HG02885 (cell line): ENCODE measurements around the gene HLX.

Experiments used
- ATAC-seq: cut with Tn5 transposase; IDR thresholded peaks from one replicate; pipeline ENCODE4 v1.9.1; 2021; ENCODE audit warnings: mild to moderate bottlenecking; ENCODE audit not compliant: unreplicated experiment, poor library complexity

Gene HLX, protein sequence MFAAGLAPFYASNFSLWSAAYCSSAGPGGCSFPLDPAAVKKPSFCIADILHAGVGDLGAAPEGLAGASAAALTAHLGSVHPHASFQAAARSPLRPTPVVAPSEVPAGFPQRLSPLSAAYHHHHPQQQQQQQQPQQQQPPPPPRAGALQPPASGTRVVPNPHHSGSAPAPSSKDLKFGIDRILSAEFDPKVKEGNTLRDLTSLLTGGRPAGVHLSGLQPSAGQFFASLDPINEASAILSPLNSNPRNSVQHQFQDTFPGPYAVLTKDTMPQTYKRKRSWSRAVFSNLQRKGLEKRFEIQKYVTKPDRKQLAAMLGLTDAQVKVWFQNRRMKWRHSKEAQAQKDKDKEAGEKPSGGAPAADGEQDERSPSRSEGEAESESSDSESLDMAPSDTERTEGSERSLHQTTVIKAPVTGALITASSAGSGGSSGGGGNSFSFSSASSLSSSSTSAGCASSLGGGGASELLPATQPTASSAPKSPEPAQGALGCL

GRCh38 chr1:220879076-220879508 lies at the start of gene HLX:
HLX (plus strand) TSS chr1:220879443; CDS start chr1:220879858, 415 bp downstream.
- ATAC-seq, result peak; percentile 72

DNA sequence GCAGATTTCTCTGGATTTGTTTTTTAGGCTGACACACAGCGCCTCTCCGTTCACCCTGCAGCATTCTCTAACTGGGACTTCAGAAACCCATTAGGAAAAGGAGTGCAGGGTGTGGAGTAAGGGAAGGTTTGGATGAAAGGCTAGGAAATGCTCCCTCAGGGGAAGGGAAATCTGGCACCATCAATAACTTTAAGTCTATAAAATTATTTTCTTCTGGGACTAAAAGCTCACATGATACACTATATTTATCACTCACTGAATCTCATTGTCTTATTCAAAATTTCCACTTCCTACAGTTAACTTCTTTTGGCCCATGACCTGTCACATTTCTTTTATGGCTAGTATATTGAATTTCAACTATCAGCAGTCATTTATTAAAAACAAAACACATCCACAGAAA lies 45.8 kb upstream of the HLX start:
- ATAC-seq, result no peak

- no peak for ATAC-seq
Observed at GRCh38 chr1:220834155-220834870, 44.9 kb upstream of the HLX start.

- ATAC-seq, result no peak
Observed at GRCh38 chr1:220838578-220838977, 40.7 kb upstream of the HLX start.

GRCh38 chr1:220839474-220839873 lies 39.8 kb upstream of the HLX start:
- no peak for ATAC-seq

- no peak for ATAC-seq
Observed at GRCh38 chr1:220841293-220841692, 38.0 kb upstream of the HLX start.

GRCh38 chr1:220843481-220844011 lies 35.7 kb upstream of the HLX start:
- no peak for ATAC-seq

DNA sequence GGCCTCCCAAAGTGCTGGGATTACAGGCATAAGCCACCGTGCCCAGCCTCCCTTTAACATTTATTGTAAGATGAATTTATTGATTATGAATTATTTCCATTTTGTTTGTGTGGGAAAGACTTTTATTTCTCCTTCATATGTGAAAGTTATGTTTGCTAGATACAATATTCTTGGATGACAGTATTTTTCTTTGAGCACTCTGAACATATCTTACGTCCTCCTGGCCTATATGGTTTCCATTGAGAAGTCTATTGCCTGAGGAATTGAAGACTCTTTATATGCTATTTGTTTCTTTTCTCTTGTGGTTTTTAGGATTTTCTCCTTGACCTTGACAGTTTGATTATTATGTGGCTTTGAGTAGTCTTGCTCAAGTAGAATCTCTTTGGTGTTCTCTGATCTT lies 26.8 kb upstream of the HLX start:
- no peak for ATAC-seq

DNA sequence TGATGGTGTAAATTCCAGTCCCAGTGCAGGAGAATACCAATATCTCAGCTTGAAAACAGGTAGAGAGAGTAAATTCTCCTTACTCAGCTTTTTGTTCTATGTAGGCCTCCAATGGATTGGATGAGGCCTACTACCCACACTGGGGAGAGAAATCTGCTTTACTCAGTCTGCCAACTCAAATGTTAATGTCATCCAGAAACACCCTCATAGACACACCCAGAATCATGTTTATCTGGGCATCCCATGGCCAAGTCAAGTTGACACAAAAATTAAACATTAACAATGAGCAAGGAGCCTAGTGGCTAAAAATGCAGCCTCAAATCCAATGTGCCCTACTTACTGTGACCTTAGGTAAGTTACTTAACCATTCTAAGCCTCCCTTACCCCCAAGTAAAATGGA lies 6.9 kb upstream of the HLX start:
- no peak for ATAC-seq

DNA sequence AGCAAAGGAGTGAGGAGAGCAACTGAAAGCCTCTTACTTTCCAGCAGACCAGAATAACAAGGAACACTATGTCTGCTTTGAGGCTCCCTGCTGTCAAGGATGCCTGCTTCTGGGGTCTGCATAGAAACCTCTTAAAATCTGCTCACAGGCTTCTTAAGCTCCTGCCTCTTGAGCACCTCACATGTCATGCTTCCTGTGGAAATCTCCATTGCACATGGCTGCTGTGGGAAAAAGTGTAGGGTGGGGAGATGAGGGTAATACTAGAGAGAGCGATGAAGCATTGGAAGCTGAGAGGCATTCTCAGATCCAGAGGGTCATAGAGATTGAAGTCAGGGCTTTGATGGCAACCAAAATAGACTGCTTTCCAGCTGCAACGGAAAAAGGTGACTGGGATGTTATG lies 6.2 kb upstream of the HLX start:
- no peak for ATAC-seq

GRCh38 chr1:220873868-220874655 lies 5.2 kb upstream of the HLX start:
- peak; percentile 37 for ATAC-seq

- ATAC-seq, result no peak
Observed at GRCh38 chr1:220875260-220875659, 4.0 kb upstream of the HLX start.

- no peak for ATAC-seq
Observed at GRCh38 chr1:220876511-220877376, 2.5 kb upstream of the HLX start.

DNA sequence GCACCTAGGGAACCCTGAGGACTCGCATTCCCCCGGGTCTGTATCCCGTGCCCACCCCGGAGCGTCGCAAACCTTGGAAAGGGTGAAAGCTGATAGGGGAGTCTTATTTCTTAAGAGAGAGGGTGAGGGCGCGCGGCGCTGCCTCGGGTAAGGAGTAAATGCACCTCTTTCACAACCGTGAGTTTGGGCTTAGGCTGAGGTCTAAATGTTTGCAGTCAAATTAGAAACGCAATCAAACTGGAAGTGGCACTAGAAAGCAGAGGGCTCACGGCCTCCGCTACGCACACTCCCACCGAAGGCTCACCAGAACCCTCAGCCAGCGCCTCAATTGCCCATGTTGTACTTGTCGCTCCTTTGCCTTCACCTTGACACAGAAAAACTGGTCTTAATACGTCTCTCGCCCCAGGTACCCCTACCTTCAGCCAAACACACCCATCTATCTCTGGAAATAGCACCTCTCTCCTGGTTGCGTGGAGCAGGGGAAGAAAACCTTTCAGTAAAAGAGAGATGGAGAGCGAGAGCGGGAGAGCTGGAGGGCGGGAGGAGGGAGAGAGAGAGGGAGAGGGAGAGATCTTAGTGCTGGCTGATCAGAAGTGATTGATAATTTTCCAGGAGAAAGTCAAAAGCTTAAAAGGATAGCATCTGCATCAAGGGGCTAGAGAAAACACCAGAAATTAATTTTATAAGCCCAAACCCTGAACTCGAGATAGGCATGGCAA lies 1.7 kb upstream of the HLX start:
- no peak for ATAC-seq

DNA sequence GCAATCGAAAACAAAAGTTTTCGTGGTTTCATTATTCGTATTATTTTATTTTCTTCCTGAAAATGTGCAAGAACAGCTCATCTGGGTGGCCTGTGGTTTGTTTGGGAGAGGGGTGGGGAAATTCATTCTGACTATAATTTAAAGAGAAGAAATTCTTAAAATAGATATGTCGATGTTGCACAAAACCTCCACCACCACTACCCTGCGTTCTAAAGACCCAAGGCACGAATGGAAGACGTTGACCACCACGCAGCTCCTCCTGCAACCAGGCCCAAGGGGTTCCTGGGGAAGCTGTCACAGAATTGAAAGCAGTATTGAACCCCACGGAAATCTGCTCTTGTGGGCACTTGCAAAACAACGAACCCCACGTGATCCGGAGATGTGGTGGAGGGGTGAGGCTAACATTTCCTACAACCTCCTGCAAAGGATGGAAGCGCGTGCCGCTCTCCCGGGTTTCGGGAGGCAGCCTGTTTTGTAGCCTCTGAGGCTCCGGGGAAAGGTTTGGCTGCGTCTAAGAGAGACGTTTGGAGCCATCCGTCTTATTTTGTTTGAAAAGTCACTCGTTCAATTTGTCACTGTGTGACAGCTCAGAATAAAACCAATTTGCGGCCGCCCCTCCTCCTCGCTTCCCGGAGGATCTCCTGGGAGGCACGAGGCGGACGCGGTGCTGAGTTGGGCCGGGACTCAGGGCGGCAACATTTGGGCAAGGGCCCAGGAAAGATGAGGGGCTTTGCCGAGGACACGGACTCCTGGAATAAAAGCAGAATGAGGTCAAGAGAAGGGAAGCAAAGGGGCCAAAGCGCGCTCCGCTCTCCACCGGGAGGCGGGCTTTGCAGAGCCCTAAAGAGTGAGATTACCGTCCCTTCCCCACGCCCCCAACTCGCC lies 810 bp upstream of the HLX start:
- ATAC-seq, result no peak

DNA sequence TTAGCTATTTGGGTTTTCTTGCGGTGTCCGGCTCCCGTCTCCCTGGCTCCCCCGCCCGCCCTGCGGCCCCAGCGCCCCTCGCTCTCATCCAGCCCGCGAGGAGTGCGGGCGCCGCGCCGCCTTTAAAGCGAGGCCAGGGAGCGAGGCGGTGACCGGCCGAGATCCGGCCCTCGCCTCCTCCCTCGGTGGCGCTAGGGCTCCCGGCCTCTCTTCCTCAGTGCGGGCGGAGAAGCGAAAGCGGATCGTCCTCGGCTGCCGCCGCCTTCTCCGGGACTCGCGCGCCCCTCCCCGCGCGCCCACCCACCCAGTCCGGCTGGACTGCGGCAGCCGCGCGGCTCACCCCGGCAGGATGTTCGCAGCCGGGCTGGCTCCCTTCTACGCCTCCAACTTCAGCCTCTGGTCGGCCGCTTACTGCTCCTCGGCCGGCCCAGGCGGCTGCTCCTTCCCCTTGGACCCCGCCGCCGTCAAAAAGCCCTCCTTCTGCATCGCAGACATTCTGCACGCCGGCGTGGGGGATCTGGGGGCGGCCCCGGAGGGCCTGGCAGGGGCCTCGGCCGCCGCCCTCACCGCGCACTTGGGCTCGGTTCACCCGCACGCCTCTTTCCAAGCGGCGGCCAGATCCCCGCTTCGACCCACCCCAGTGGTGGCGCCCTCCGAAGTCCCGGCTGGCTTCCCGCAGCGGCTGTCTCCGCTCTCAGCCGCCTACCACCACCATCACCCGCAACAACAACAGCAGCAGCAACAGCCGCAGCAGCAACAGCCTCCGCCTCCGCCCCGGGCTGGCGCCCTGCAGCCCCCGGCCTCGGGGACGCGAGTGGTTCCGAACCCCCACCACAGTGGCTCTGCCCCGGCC lies 492 bp downstream of the HLX start:
- ATAC-seq, result peak; percentile 42

- ATAC-seq, result no peak
Observed at GRCh38 chr1:220880362-220880670, 1.1 kb downstream of the HLX start.
